Smooth muscle cell (in vitro differentiated cells): Measurements from ENCODE around the gene TMEM238. TPM values are rescaled to one million over a fixed set of nuclear protein-coding genes. Genes with fewer than 3 reads are reported as not detected.
A peak's percentile ranks its signal among the peaks of the same experiment; 100 is the strongest.

Source experiments
- DNase-seq: peaks from one replicate; lab custom pipeline; 2025; ENCODE audit not compliant: unreplicated experiment; lab: John Stamatoyannopoulos, UW
- H2AFZ ChIP-seq: fragments of 200-600 bp; sonication (generic); 2 replicates; pipeline ENCODE4 v1.6.0; 2016; ENCODE audit warnings: antibody characterized with exemption, low read depth, mild to moderate bottlenecking
- H3F3A ChIP-seq: fragments of 200-600 bp; sonication (generic); 2 replicates; pipeline ENCODE4 v1.6.0; 2017; ENCODE audit warnings: antibody characterized with exemption, low read depth
- H3K27ac ChIP-seq: fragments of 200-600 bp; sonication (generic); 2 replicates; pipeline ENCODE4 v1.5.1; 2016; ENCODE audit warnings: low read depth, mild to moderate bottlenecking
- H3K27me3 ChIP-seq: fragments of 200-600 bp; sonication (generic); 2 replicates; pipeline ENCODE4 v1.6.1; 2016; ENCODE audit warnings: low read depth, mild to moderate bottlenecking
- H3K36me3 ChIP-seq: fragments of 200-600 bp; sonication (generic); 2 replicates; pipeline ENCODE4 v1.5.1; 2016; ENCODE audit warnings: low read depth
- H3K4me1 ChIP-seq: fragments of 200-600 bp; sonication (generic); 2 replicates; pipeline ENCODE4 v1.5.1; 2016; ENCODE audit warnings: low read depth
- H3K4me2 ChIP-seq: fragments of 200-600 bp; sonication (generic); 2 replicates; pipeline ENCODE4 v1.6.0; 2016; ENCODE audit warnings: mild to moderate bottlenecking
- H3K4me3 ChIP-seq: fragments of 200-600 bp; sonication (generic); 2 replicates; pipeline ENCODE4 v1.5.1; 2016; ENCODE audit warnings: mild to moderate bottlenecking
- H3K79me2 ChIP-seq: fragments of 200-600 bp; sonication (generic); 2 replicates; pipeline ENCODE4 v1.6.0; 2016; ENCODE audit warnings: low read depth, mild to moderate bottlenecking
- H3K9ac ChIP-seq: fragments of 200-600 bp; sonication (generic); 2 replicates; pipeline ENCODE4 v1.6.0; 2016; ENCODE audit warnings: low read depth
- H3K9me3 ChIP-seq: fragments of 200-600 bp; sonication (generic); replicated peaks from 2 replicates; pipeline ENCODE4 v1.5.1; 2016; ENCODE audit warnings: low read depth
- H4K20me1 ChIP-seq: fragments of 200-600 bp; sonication (generic); 2 replicates; pipeline ENCODE4 v1.6.0; 2016; ENCODE audit warnings: low read depth
- WGBS: methylation state at CpG from one replicate; pipeline ENCODE4 v1.1.7; 2016; ENCODE audit warnings: low lambda C conversion rate; 5-methylcytosine and 5-hydroxymethylcytosine counted together
- polyA plus RNA-seq: library from polyadenylated mRNA; unstranded; fragments of >200 nt; fragmentation: Nextera tagmentation; extraction: Ambion mirVana; gene quantifications from 2 replicates; pipeline ENCODE4 v1.2.1, GENCODE V29; 2016
- total RNA-seq: library from RNA; depleted of rRNA; stranded (reverse); fragments of >200 nt; gene quantifications from 2 replicates; pipeline ENCODE4 v1.2.3, GENCODE V29; 2014
- TF ChIP-seq, protein P1 (sequence below): fragments of 200-600 bp; sonication (generic); IDR thresholded peaks from 2 replicates; pipeline ENCODE4 v1.5.1; 2017; ENCODE audit warnings: borderline replicate concordance, mild to moderate bottlenecking, antibody characterized with exemption; ENCODE audit not compliant: insufficient read depth, poor library complexity, severe bottlenecking

The TMEM238 gene
- total and polyA plus RNA-seq, 2 experiments from 2014 or later: 2.6 to 3.3 TPM

DNA sequence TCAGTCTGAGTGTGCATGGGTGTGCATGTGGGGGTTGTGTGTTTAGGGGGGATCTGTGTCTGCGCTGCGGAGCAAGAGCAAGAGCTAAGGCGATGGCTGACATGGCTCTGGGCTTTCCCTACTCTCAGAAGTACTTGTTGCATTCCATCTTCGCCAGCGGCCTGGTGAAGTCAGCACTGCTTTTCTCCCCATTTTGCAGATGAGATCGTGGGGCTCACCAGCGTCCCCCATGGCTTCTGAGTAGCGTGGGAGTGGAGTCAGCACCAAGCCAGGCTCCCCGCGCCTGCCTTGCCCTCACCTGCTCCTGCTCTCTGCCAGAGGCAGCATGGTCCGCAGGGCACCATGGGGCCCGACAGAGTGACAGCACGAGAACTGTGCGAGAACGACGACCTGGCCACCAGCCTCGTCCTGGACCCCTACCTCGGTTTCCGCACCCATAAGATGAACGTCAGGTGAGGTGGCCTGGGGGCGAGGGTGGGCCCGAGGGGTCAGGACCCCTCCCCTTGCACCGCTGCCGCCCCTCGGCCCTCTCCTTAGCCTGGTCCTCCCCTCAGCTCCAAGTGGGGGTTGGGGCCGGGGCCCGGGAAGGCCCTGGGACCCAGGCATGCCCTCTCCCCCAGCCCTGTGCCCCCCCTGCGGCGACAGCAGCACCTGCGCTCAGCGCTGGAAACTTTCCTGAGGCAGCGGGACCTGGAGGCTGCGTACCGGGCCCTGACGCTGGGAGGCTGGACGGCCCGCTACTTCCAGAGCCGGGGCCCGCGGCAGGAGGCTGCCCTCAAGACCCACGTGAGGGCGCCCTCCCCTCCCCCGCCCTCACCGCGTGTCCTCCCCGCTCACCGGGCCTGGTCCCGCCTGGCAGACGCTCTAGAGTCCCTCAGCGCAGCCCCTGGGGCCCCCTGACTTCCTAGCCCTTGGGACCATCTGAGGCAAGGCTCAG is 42.2 kb downstream of the TMEM238 start:
- peak overlapping the region; percentile 99 for H3K4me2 ChIP-seq
- no peaks in the 10 kb centered on the region for H3F3A ChIP-seq
- H3K79me2 ChIP-seq: peaks cover 15% of the 10 kb centered on the region
- TF ChIP-seq, protein P1, sequence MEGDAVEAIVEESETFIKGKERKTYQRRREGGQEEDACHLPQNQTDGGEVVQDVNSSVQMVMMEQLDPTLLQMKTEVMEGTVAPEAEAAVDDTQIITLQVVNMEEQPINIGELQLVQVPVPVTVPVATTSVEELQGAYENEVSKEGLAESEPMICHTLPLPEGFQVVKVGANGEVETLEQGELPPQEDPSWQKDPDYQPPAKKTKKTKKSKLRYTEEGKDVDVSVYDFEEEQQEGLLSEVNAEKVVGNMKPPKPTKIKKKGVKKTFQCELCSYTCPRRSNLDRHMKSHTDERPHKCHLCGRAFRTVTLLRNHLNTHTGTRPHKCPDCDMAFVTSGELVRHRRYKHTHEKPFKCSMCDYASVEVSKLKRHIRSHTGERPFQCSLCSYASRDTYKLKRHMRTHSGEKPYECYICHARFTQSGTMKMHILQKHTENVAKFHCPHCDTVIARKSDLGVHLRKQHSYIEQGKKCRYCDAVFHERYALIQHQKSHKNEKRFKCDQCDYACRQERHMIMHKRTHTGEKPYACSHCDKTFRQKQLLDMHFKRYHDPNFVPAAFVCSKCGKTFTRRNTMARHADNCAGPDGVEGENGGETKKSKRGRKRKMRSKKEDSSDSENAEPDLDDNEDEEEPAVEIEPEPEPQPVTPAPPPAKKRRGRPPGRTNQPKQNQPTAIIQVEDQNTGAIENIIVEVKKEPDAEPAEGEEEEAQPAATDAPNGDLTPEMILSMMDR: no peak
- H3K27me3 ChIP-seq: no peaks in the 10 kb centered on the region
- no peaks in the 10 kb centered on the region for H3K36me3 ChIP-seq
- DNase-seq: no peak
- H2AFZ ChIP-seq: no peak overlapping the region
- no peaks in the 10 kb centered on the region for H3K9me3 ChIP-seq
- peaks cover 8% of the 10 kb centered on the region for H3K4me1 ChIP-seq
- H3K4me3 ChIP-seq: peak overlapping the region; percentile 69
- H3K27ac ChIP-seq: no peak overlapping the region
- no peak overlapping the region for H3K9ac ChIP-seq
- 86% methylated on average over 20 of the region's 50 CpGs for WGBS
- H4K20me1 ChIP-seq: peaks cover 12% of the 10 kb centered on the region

GRCh38 chr19:55341171-55341588 is 42.9 kb downstream of the TMEM238 start:
- Histone ChIP-seq H3K9ac (peak overlapping the region; percentile 87), H3K9me3 (no peaks in the 10 kb centered on the region), H3K79me2 (peaks cover 15% of the 10 kb centered on the region), H3K27me3 (no peaks in the 10 kb centered on the region), H3K4me2 (peak overlapping the region; percentile 99), H2AFZ (no peak overlapping the region), H3K36me3 (no peaks in the 10 kb centered on the region), H3K4me1 (peaks cover 8% of the 10 kb centered on the region), H4K20me1 (peaks cover 12% of the 10 kb centered on the region), H3K27ac (peak overlapping the region; percentile 77), H3K4me3 (peak overlapping the region; percentile 69), H3F3A (no peaks in the 10 kb centered on the region)
- TF ChIP-seq, protein P1: no peak
- WGBS: 11% methylated on average over 3 of the region's 15 CpGs
- DNase-seq: no peak

- peaks cover 12% of the 10 kb centered on the region for H4K20me1 ChIP-seq
- H3K4me2 ChIP-seq: peak overlapping the region; percentile 99
- H2AFZ ChIP-seq: no peak overlapping the region
- TF ChIP-seq, protein P1: no peak
- H3K27ac ChIP-seq: peak overlapping the region; percentile 77
- H3K36me3 ChIP-seq: no peaks in the 10 kb centered on the region
- H3K4me1 ChIP-seq: peaks cover 8% of the 10 kb centered on the region
- H3F3A ChIP-seq: no peaks in the 10 kb centered on the region
- no peaks in the 10 kb centered on the region for H3K9me3 ChIP-seq
- H3K4me3 ChIP-seq: peak overlapping the region; percentile 69
- 1% methylated on average over 13 of the region's 24 CpGs for WGBS
- peak overlapping the region; percentile 87 for H3K9ac ChIP-seq
- H3K27me3 ChIP-seq: no peaks in the 10 kb centered on the region
- DNase-seq: no peak
- H3K79me2 ChIP-seq: peaks cover 15% of the 10 kb centered on the region
These were observed 43.3 kb downstream of the TMEM238 start for GRCh38 chr19:55340784-55341147.
